ENCODE results near the gene GBP5.
A peak's percentile ranks its signal among the peaks of the same experiment; 100 is the strongest.

GRCh38 chr1:89276690-89277089 lies 4.0 kb upstream of the GBP5 start:
- TF ChIP-seq CTCF (IDR thresholded peaks at IDR 0.05) = peak in 1 of 6 experiments; percentile 19
- no peak for TF ChIP-seq POLR2A (IDR thresholded peaks at IDR 0.05)

Data from esophagus squamous epithelium (tissue), 4 donors.